NCI-H2227 treated with DMSO at 0.1 percent for 48 hours (cell line): ENCODE measurements around the gene STMND1.
"Not testable (repeated sequence)": the region's sequence is repeated elsewhere in the genome, so short reads cannot be mapped to it uniquely, and the experiment has no call there.

Source experiments
- DNase-seq: peaks from one replicate; lab custom pipeline; 2025; lab: John Stamatoyannopoulos, UW

The STMND1 gene

DNA sequence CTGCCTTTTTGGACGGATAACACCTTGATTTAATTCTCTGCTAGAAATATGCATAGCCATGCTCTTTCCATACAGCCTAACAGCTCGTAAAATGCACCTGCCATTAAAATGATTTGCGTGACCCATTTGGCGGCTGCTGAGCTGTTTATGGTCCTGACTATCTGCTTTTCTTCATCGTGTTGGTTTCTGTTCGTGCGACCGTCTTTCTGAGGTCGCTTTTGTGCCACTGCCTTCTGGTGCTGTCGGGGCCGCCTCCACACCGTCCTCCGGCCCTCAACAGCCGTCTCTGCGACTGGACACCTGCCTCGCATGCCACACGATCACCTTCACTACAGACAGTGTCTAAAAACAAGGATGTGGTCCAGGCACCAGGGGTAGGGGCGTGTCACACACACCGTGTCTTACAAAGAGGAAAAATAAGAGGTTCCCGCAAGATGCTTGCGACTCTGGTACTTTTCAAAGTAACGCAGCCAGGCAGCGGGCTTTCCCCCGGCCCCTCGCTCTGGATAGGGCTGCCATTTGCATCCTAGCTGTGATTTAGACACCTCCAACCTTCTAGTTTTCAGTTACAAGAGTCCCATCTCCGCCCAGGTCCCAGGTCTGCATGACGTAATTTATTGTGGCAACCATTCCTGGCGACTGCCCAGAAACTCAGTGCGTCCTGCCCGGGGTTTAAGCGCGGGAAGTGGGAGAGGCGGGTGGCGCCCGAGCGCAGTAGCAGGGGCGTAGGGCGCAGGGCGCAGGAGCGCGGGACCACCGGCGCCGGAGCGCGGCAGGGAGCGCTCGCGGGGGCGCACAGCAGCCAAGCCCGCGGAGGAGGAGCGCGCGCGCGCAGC is at the start of gene STMND1:
TSS of gene STMND1 (plus strand) at position 629 of the 836 bp plus-strand sequence. CDS start 208 bp downstream, outside the sequence.
- DNase-seq, result no peak

DNA sequence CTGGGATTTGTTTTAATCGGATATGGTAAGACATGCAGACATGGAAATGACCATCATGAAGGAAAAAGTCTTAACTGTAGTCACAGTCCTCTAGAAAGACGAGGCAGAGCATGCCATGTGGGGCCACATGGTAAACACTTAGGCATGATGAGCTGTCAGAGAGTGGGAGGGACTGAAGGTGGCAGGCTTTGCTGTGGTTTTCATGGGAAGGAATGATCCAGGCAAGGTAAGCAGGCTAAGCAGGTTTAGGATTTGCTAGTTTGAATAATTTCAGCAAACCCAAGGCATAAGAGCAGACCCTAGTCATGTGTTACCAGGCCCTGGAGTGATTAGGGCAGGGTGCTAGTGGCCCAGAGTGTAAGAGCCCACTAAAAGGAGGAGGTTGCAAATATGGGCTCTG is 47.2 kb upstream of the STMND1 start:
- no peak for DNase-seq

DNA sequence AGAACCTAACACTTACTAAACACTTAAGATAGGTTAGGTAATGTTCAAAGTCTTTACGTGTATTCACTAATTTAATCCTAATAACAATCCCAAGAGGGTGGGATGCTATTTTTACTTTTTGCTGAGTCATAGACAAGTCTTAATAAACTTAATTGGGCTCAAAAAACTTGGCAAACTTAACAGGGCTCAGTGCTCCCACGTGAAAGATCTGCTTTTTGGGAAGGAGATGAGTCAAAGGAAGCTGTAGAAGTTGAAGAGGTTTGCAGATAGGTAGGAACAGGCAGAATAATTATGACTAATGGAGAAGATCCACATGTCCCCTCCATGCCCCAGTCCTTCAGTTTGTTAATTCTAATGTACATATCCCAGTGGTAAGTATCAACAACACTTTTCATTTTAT is 44.5 kb upstream of the STMND1 start:
- no peak for DNase-seq

DNA sequence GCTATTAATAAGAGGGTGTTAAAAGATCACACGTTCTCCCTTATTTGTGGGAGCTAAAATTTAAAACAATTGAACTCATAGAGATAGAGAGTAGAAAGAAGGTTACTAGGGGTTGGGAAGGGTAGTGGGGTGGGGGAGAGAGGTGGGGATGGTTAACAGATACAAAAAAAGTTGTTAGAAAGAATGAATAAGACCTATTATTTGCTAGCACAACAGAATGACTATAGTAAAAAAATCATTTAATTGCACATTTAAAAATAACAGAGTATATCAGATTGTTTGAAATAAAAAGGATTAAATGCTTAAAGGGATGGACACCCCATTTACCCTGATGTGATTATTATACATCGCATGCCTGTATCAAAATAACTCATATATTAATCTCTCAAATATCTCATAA is 43.3 kb upstream of the STMND1 start:
- DNase-seq, result no peak

DNA sequence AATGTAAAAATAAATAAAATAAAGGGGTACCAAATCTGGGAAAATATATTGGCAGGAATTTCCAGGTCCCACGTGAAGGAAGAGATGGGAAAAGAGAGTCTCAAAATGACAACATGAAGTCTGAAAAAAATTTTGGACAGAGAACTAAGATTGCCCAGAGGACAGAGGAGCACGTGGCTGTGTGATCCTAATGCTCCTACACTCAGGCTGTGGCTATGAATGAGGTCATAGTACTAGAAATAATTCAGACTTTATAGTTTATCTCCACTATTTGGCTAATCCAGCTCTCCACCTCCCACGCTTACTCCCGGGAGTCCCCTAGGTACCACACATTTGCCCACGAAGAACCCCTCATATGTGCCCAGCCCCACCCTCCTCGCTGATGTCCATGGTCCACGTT is 42.8 kb upstream of the STMND1 start:
- DNase-seq, result no peak

DNA sequence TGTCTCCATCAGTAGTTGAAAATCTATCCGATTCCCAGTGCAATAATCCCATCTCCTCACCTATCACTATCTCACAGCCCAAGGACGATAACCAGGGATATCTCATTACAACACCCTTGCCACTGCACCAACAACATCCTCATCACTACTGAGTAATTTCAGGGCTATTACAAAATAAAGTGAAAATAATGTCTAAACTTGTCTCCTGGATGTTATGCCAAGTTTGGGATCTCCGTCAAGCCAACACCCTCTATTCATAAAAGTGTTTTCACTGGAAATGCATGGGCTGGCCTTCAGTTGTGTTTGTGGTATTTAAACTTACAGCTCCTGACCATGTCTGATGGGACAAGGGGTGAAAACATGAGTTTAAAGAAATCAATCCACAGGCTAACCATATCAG is 42.0 kb upstream of the STMND1 start:
- DNase-seq, result no peak

DNA sequence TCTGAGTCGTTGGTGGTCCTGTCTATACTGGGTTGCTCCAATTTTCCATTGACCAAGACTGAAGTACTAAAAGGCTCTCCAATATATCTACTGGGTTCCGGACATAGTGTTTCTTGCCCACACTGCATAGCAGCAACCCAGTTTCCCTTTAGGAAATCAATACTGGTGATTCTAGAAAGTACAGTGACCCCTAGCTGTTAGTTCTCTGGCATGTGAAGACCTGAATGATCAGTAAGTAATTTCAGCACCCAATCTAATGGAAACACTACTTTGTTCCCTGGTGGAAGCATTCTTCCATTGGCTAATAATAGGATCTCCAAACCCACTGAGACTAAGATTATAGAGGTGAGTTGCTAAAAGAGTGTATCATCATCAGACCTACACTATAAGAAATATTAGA is 40.8 kb upstream of the STMND1 start:
- DNase-seq, result no peak

DNA sequence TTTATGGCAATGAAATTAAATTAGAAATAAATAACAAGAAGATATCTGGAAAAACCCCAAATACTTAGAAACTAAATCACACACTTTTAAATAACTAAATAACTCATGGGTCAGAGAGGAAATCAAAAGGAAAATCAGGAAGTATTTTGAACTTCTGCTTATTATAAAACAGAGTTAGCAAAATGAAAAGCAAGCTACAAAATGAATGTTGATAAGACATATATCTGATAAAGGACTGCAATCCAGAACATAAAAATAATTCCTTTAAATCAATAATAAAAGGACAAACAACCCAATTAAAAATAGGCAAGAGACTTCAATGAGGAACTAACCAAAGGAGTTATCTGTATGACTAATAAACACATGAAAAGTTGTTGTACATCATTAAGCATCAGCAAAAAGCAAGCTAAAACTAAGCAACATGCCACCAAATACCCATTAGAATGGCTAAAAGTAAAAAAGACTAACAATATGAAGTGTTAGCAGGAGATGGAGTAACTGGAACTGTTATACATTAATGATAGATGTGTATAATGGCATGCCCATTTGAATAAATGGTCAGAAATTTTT is 38.9 kb upstream of the STMND1 start:
- DNase-seq, result no peak

DNA sequence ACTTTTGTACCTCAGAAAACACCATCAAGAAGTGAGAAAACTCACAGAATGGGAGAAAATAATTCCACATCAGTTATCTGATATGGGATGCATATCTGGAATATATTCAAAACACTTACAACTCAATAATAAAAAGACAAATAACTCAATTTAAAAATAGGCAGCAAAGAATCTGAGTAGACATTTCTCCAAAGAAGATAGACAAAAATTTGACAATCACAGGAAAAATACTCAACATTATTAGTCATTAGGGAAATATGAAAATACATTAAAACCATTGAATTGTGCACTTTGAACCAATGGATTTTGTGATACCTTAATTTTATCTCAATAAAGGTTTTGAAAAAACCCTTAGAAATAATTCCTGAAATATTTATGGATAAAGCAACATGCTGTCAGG is 36.9 kb upstream of the STMND1 start:
- DNase-seq, result no peak

DNA sequence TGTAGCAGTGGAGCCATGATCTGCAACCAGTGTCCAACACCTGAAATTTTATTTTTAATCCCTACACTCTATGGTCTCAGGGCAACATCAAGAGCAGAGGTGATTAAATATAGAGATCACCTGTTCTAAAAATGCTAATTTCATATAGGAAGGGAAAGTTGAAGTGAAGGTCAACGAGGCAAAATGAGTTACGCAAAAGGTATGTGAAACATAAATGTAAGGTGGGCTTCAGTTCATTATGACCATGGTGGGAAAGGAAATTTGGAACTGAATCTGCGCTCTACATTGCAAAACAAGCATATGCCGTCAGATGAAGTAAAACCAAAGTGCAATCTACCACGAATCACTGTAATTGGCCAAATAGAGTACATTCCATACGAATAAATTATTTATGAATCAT is 35.2 kb upstream of the STMND1 start:
- DNase-seq, result no peak

DNA sequence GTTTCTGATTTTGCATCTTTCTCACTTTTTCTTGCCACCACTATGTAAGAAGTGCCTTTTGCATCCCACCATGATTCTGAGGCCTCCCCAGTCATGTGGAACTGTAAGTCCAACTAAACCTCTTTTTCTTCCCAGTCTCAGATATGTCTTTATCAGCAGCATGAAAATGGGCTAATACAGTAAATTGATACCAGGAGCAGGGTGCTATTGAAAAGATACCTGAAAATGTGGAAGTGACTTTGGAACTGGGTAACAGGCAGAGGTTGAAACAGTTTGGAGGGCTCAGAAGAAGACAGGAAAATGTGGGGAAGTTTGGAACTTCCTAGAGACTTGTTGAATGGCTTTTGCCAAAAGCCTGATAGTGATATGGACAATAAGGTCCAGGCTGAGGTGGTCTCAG is 32.9 kb upstream of the STMND1 start:
- DNase-seq, result not testable (repeated sequence)

DNA sequence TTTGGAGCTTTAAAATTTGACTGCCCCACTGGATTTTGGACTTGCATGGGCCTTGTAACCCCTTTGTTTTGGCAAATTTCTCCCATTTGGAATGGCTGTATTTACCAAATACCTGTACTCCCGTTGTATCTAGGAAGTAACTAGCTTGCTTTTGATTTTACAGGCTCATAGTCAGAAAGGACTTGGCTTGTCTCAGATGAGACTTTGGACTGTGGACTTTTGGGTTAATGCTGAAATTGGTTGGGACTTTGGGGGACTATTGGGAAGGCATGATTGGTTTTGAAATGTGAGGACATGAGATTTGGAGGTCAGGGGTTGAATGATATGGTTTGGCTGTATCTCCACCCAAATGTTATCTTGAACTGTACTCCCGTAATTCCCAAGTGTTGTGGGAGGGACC is 31.4 kb upstream of the STMND1 start:
- not testable (repeated sequence) for DNase-seq

DNA sequence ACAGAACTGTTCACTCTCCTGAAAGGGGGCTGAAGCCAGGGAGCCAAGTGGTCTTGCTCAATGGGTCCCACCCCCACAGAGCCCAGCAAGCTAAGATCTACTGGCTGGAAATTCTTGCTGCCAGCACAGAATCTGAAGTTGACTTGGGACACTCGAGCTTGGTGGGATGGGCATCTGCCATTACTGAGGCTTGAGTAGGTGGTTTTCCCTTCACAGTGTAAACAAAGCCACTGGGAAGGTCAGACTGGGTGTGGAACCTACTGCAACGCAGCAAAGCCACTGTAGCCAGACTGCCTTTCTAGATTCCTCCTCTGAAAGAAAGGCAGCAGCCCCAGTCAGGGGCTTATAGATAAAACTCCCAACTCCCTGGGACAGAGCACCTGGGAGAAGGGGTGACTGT is 28.3 kb upstream of the STMND1 start:
- not testable (repeated sequence) for DNase-seq

DNA sequence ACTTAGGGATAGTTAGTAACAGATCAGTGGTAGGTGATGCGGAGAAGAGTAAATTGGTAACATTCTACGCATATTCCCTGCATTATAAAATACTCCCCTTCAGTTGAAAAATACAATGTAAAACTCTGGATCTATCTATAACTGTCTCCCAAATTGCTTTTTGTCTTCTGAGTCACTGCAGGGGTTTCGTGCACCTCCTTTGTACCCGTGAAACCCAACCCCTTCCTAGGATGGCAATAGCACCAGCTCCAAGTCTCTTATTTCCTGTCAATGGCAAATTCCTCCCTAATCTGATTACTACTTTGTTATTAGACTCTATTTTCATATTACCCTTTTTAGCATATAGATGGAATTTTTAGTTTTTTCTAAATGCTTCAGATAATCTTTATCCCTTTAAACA is 20.6 kb upstream of the STMND1 start:
- DNase-seq, result no peak

DNA sequence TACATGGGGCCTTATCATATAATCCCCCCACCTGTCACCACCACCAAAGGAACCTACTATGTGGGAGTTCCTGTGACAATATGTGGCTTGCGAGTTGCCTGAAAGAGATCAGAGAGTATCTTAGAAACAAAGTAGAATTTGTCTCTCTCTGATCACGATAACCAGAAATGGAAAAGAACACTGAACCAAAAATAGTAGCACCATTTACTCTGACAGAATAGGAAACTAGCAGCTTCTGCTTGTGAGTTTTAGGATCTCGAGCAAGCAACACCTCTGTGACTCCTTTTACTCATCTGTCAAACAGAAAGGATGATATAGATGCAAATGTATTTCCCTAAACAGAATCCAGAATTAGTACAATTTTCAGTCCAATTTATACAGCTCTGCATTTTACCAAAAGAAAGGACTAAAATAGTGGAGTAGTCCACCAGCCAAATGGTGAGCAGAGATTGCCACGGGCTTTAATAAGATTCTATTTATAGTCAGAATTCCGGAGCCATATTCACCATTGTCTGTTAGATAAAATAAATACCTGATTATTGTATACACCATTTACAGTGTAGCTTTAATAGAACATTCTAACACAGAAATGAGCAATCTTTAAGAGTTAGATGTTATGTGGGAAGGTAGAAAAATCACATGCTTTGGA is 19.9 kb upstream of the STMND1 start:
- DNase-seq, result no peak

DNA sequence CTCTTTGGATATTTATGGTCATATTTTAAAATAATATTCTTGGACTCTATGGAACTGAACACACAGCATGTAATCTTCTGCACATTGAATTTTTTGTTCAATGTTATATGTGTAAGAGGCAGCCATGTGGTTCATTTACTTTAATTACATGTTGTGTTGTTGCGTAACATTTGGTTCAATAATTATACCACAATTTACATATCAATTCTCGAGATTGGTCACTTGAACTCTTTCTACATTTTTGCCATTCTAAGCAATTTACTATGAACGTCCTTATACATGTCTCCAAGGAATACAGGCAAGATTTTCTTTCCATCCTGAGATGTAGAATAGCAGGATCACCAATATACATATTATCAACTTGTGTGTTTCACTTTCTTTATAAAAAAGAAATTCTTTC is 18.5 kb upstream of the STMND1 start:
- DNase-seq, result no peak

DNA sequence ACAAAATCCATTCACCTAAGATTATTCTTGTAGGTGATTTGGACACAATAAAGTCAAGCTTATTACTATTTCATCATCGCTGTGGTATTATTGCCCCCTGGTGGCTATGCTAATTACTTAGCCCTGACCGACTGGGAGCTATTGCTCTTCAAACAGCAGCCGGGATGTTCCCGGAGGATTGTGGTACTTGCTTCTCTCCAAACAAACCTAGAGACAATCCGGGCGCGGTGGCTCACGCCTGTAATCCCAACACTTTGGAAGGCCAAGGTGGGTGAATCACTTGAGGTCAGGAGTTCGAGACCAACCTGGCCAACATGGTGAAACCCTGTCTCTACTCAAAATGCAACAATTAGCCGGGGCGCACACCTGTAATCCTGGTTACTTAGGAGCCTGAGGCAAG is 15.4 kb upstream of the STMND1 start:
- no peak for DNase-seq

DNA sequence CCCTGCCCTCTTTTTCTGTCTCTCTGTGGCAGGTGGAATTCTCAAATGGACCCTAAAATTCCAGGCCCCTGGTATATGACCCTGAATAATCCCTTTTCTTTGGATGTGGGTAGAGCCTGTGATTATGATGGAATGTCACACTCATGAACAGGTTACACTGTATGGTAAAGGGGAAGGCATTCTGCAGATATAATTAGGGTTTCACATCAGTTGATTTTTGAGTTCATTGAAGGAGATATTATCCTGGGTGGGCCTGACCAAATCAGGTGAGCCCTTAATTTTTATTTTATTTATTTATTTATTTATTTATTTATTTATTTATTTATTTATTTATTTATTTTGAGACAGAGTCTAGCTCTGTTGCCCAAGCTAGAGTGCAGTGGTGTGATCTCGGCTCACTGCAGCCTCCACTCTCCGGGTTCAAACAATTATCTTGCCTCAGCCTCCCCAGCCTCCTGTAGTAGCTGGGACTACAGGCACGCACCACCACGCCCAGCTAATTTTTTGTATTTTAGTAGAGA is 13.7 kb upstream of the STMND1 start:
- DNase-seq, result no peak

DNA sequence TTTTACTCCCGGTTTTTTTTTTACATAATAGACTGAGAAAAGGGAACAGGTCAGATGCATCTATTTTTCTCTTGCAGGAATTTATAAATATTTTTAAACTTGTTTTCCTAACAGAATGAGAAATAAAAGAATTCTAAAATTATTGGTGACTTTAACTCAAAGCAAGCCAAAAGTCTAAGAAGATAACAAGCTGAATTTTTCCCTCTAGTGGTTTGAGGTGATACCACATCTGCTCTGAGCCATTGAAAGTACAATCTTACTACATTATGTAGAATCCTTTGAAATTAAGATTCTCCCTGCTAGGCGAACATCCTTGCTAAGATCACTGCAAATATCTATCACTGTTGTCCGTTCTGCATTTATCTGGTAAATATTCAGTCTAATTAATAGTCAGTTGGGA is 10.7 kb upstream of the STMND1 start:
- no peak for DNase-seq

DNA sequence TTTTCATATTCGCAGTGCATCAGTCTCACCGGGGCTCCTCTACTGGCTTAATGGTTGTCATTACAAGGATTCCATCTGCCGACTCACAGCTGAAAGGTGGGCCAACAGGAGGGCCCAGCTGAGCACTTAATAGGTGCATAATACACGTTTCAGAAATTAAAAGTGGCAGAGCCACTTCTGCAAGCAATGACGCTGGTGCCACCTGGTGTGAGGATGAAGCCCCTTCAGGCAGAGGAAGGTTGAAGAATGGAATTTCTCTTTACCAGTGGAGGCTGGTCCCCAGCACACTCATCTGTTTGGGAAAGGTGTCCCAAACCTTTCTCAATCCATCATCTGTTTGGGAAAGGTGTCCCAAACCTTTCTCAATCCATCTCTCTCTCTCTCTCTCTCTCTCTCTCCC is 8.2 kb upstream of the STMND1 start:
- DNase-seq, result no peak

DNA sequence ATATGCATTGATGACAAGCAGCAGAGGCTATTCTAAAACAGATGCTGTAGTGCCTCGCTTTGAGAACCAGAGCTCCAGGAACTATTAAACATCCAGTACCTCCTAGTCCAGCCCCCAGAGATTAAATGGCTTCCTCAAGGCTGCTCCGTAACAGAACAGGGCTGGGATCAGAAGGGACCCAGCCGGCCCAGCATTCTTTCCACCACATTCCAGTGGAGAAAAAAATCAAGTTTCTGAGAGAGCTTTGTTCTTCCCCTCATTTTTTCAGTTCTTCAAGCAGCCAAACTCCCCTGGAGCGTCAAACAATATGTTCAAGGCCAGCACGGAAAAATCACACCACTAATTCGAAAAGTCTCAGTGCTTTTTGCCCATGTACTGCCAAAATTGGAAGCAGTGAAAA is 5.8 kb upstream of the STMND1 start:
- no peak for DNase-seq

DNA sequence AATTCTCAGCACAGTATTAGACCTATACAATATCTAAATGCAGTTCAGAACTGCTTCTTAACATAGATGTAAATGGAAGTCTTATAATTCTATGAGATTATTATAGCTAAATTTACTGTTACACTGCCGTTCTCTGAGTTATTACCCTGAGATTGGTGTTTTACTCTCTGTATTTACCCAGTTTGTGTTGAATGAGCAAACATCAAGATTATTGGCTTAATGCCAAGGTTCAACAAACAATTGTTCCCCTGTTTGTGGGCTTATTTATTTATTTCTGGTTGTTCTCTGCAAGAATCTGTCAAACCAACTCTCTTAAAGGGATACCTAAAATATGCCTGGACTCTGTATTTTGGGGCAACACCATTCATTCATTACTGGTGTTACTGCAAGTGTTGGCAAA is 5.2 kb upstream of the STMND1 start:
- no peak for DNase-seq

DNA sequence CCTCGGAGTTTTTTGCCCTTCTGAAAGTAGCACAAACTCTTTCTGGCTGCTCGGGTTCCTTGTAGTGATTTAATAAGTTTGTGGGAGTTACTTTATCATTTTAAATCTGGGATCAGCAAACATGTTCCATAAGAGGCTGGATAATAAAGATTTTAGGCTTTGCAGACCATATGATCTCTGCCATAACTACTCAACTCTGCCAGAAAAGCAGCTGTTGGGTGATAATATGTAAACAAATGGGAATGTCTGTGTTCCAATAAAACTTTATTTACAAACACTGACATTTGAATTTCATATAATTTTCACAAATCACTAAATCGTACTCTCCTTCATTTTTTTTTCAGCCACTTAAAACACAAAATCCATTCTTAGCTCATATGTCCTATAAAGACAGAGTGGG is 3.9 kb upstream of the STMND1 start:
- no peak for DNase-seq
